GM12878 (cell line): ENCODE results near the gene UST.

Experiments
- CTCF ChIP-seq, 3 experiments: IDR thresholded peaks in 2 of 3; conservative IDR thresholded peaks in 1 of 3; 2 replicates each; pipeline ENCODE4 v1.5.1; 2011; ENCODE audit warnings: low read depth in 3 of 3, low read length in 3 of 3, mild to moderate bottlenecking in 3 of 3, control low read depth in 2 of 3, moderate library complexity in 2 of 3, inconsistent platforms in 1 of 3, mixed read lengths in 1 of 3; ENCODE audit not compliant: control insufficient read depth in 2 of 3, insufficient read depth in 1 of 3; ENCODE audit errors: extremely low read depth in 1 of 3
- FOXK2 ChIP-seq: fragments of 450-650 bp; IDR thresholded peaks from 2 replicates; pipeline ENCODE4 v1.6.1; 2017; ENCODE audit warnings: mild to moderate bottlenecking, moderate library complexity
- FOXM1 ChIP-seq: IDR thresholded peaks from 2 replicates; pipeline ENCODE4 v1.6.1; 2012; ENCODE audit warnings: low read depth, mild to moderate bottlenecking, inconsistent platforms, low read length, moderate library complexity
- JUND ChIP-seq: IDR thresholded peaks from 2 replicates; pipeline ENCODE4 v1.6.1; 2012; ENCODE audit warnings: low read depth, mild to moderate bottlenecking, low read length, improper control_type of control experiment, moderate library complexity
- KAT2A ChIP-seq: conservative IDR thresholded peaks from 2 replicates; pipeline ENCODE4 v1.6.1; 2011; ENCODE audit warnings: low read depth, low read length; ENCODE audit not compliant: control insufficient read depth
- MXI1 ChIP-seq: fragments of 150-350 bp; IDR thresholded peaks from 2 replicates; pipeline ENCODE4 v1.6.1; 2011; ENCODE audit warnings: low read depth, mild to moderate bottlenecking, inconsistent platforms, low read length, improper control_type of control experiment
- NFXL1 ChIP-seq: fragments of 450-650 bp; IDR thresholded peaks from 2 replicates; pipeline ENCODE4 v1.6.1; 2017; ENCODE audit warnings: antibody characterized with exemption, mild to moderate bottlenecking, borderline replicate concordance
- TAF1 ChIP-seq: IDR thresholded peaks from 2 replicates; pipeline ENCODE4 v1.6.1; 2011; ENCODE audit warnings: mild to moderate bottlenecking, low read depth, low read length, borderline replicate concordance
- ZNF24 ChIP-seq: fragments of 450-650 bp; IDR thresholded peaks from 2 replicates; pipeline ENCODE4 v1.6.1; 2017; ENCODE audit warnings: antibody characterized with exemption, mild to moderate bottlenecking
- ZZZ3 ChIP-seq: IDR thresholded peaks from 2 replicates; pipeline ENCODE4 v1.6.1; 2011; ENCODE audit warnings: low read depth; ENCODE audit not compliant: control insufficient read depth, insufficient read length
- TF ChIP-seq, protein P1 (sequence below): fragments of 450-650 bp; IDR thresholded peaks from 2 replicates; pipeline ENCODE4 v1.6.1; 2017; ENCODE audit warnings: mild to moderate bottlenecking, moderate library complexity
- TF ChIP-seq, protein P2 (sequence below): IDR thresholded peaks from 2 replicates; pipeline ENCODE4 v1.6.1; 2012; ENCODE audit warnings: low read depth, low read length, improper control_type of control experiment

GRCh38 chr6:148957752-148958151, 210.9 kb downstream of the UST start:
- TF ChIP-seq TAF1 (no peak), MXI1 (no peak), FOXM1 (no peak), FOXK2 (no peak), NFXL1 (no peak), KAT2A (no peak), CTCF (IDR thresholded peaks at IDR 0.05 in 2 of 3, conservative IDR thresholded peaks at IDR 0.05 in 1 of 3; ENCODE audit: control insufficient read depth in 2 of 3, extremely low read depth in 1 of 3, insufficient read depth in 1 of 3, low read depth in 3 of 3, low read length in 3 of 3) (no peak), ZNF24 (no peak), JUND (no peak), ZZZ3 (no peak)
- TF ChIP-seq, protein P1, sequence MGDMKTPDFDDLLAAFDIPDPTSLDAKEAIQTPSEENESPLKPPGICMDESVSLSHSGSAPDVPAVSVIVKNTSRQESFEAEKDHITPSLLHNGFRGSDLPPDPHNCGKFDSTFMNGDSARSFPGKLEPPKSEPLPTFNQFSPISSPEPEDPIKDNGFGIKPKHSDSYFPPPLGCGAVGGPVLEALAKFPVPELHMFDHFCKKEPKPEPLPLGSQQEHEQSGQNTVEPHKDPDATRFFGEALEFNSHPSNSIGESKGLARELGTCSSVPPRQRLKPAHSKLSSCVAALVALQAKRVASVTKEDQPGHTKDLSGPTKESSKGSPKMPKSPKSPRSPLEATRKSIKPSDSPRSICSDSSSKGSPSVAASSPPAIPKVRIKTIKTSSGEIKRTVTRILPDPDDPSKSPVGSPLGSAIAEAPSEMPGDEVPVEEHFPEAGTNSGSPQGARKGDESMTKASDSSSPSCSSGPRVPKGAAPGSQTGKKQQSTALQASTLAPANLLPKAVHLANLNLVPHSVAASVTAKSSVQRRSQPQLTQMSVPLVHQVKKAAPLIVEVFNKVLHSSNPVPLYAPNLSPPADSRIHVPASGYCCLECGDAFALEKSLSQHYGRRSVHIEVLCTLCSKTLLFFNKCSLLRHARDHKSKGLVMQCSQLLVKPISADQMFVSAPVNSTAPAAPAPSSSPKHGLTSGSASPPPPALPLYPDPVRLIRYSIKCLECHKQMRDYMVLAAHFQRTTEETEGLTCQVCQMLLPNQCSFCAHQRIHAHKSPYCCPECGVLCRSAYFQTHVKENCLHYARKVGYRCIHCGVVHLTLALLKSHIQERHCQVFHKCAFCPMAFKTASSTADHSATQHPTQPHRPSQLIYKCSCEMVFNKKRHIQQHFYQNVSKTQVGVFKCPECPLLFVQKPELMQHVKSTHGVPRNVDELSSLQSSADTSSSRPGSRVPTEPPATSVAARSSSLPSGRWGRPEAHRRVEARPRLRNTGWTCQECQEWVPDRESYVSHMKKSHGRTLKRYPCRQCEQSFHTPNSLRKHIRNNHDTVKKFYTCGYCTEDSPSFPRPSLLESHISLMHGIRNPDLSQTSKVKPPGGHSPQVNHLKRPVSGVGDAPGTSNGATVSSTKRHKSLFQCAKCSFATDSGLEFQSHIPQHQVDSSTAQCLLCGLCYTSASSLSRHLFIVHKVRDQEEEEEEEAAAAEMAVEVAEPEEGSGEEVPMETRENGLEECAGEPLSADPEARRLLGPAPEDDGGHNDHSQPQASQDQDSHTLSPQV: no peak
- TF ChIP-seq, protein P2, sequence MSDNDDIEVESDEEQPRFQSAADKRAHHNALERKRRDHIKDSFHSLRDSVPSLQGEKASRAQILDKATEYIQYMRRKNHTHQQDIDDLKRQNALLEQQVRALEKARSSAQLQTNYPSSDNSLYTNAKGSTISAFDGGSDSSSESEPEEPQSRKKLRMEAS: no peak
